K562 (cell line): ENCODE measurements around the gene DAPK2. TPM values are rescaled to one million over a fixed set of nuclear protein-coding genes. Genes with fewer than 3 reads are reported as not detected.
A peak's percentile ranks its signal among the peaks of the same experiment; 100 is the strongest.

Experiments
- ARNT ChIP-seq, 2 experiments: fragments of 450-650 bp; IDR thresholded peaks; 2 replicates each; pipeline ENCODE4 v1.6.1; 2016; ENCODE audit warnings: mild to moderate bottlenecking in 1 of 2
- DPF2 ChIP-seq: fragments of 450-650 bp; IDR thresholded peaks from 2 replicates; pipeline ENCODE4 v1.6.1; 2016
- EP400 ChIP-seq: fragments of 450-650 bp; IDR thresholded peaks from 2 replicates; pipeline ENCODE4 v1.6.1; 2017; ENCODE audit warnings: antibody characterized with exemption, mild to moderate bottlenecking, moderate library complexity
- ILF3 ChIP-seq: fragments of 450-650 bp; IDR thresholded peaks from 2 replicates; pipeline ENCODE4 v1.6.1; 2018; ENCODE audit warnings: antibody characterized with exemption, mild to moderate bottlenecking, moderate library complexity, borderline replicate concordance
- MAFF ChIP-seq: IDR thresholded peaks from 2 replicates; pipeline ENCODE4 v1.6.1; 2012; ENCODE audit warnings: low read length, improper control_type of control experiment
- MAFG ChIP-seq: fragments of 450-650 bp; conservative IDR thresholded peaks from 2 replicates; pipeline ENCODE4 v1.6.1; 2016; ENCODE audit warnings: missing genetic modification characterization, missing compliant biosample characterization
- RCOR1 ChIP-seq, 2 experiments: IDR thresholded peaks; 2 replicates each; pipeline ENCODE4 v1.6.1; 2012; ENCODE audit warnings: low read depth in 2 of 2, low read length in 2 of 2, borderline replicate concordance in 1 of 2, improper control_type of control experiment in 1 of 2
- SMARCA4 ChIP-seq: fragments of 450-650 bp; IDR thresholded peaks from 2 replicates; pipeline ENCODE4 v1.6.1; 2016
- TEAD4 ChIP-seq, 2 experiments: sonication (generic) in 1 of 2; formaldehyde crosslinking in 1 of 2; IDR thresholded peaks; 2 replicates each; pipeline versions ENCODE4 v1.6.1 to v1.8.0; 2012 to 2022; ENCODE audit warnings: borderline replicate concordance in 1 of 2, inconsistent platforms in 1 of 2, low read length in 1 of 2, mild to moderate bottlenecking in 1 of 2, missing genetic modification reagents in 1 of 2
- ZNF24 ChIP-seq: fragments of 450-650 bp; IDR thresholded peaks from 2 replicates; pipeline ENCODE4 v1.6.1; 2016
- polyA plus RNA-seq, 8 experiments: library from polyadenylated mRNA; depleted of rRNA in 4 of 8; stranded (reverse) in 5 of 8; unstranded in 3 of 8; fragments of >200 nt; fragmentation: Nextera tagmentation in 2 of 8; fragmentation: Illumina TruSeq in 1 of 8; extraction: Ambion mirVana in 2 of 8; extraction: Trizol in 1 of 8; gene quantifications; 2 replicates each; pipeline versions ENCODE4 v1.2.1 to v1.2.3, GENCODE V29; 2011 to 2014; ENCODE audit warnings: inconsistent platforms in 1 of 8, missing spikeins in 1 of 8
- total RNA-seq, 7 experiments: library from RNA; depleted of rRNA in 6 of 7; stranded (reverse); fragments of >200 nt in 6 of 7; fragmentation: Illumina TruSeq in 2 of 7; extraction: Trizol in 2 of 7; gene quantifications; 2 replicates each; pipeline versions ENCODE4 v1.2.1 to v1.2.3, GENCODE V29; 2011 to 2021; ENCODE audit warnings: low replicate concordance in 1 of 7
- TF ChIP-seq, protein P1 (sequence below): fragments of 450-650 bp; IDR thresholded peaks from 2 replicates; pipeline ENCODE4 v1.6.1; 2016; ENCODE audit warnings: mild to moderate bottlenecking, moderate library complexity
- TF ChIP-seq, protein P2 (sequence below), 2 experiments: fragments of 200-800 bp in 1 of 2; sonication (Bioruptor generic) in 1 of 2; sonication (generic) in 1 of 2; formaldehyde crosslinking in 1 of 2; IDR thresholded peaks in 1 of 2; conservative IDR thresholded peaks in 1 of 2; 2 replicates each; pipeline versions ENCODE4 v1.5.0 to v1.6.1; 2016 to 2020; ENCODE audit warnings: missing compliant biosample characterization in 1 of 2, missing genetic modification characterization in 1 of 2, missing genetic modification reagents in 1 of 2
- TF ChIP-seq, protein P3 (sequence below): sonication (generic); formaldehyde crosslinking; IDR thresholded peaks from 2 replicates; pipeline ENCODE4 v1.8.0; 2022; ENCODE audit warnings: missing genetic modification reagents, mild to moderate bottlenecking, borderline replicate concordance

DAPK2 gene
- total and polyA plus RNA-seq, 9 of the 15 experiments (the other 6 are each of a cell fraction or from before 2014, with no cell fraction given) = 0.14 to 5.2 (median 2.2) TPM

DNA sequence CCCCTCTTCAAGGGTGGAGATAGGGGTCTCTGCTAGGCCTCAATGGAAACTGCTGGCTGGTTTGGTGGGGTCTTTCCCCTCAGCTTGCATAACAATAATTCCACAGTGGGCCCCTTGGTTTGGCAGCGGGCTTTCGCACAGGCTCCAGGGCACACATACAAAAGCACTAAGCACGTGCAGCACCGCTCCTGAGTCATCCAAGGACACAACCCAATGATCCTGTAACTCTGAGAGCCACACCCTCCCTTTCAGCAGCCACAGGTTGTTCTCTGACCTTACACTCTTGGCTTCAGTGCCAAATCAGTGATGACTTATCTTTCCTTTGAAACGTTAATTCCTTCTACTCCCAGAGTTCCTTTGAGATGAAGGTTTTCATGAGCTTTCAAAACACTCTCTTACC is 41.7 kb downstream of the DAPK2 start (continued):
- TF ChIP-seq, protein P1, sequence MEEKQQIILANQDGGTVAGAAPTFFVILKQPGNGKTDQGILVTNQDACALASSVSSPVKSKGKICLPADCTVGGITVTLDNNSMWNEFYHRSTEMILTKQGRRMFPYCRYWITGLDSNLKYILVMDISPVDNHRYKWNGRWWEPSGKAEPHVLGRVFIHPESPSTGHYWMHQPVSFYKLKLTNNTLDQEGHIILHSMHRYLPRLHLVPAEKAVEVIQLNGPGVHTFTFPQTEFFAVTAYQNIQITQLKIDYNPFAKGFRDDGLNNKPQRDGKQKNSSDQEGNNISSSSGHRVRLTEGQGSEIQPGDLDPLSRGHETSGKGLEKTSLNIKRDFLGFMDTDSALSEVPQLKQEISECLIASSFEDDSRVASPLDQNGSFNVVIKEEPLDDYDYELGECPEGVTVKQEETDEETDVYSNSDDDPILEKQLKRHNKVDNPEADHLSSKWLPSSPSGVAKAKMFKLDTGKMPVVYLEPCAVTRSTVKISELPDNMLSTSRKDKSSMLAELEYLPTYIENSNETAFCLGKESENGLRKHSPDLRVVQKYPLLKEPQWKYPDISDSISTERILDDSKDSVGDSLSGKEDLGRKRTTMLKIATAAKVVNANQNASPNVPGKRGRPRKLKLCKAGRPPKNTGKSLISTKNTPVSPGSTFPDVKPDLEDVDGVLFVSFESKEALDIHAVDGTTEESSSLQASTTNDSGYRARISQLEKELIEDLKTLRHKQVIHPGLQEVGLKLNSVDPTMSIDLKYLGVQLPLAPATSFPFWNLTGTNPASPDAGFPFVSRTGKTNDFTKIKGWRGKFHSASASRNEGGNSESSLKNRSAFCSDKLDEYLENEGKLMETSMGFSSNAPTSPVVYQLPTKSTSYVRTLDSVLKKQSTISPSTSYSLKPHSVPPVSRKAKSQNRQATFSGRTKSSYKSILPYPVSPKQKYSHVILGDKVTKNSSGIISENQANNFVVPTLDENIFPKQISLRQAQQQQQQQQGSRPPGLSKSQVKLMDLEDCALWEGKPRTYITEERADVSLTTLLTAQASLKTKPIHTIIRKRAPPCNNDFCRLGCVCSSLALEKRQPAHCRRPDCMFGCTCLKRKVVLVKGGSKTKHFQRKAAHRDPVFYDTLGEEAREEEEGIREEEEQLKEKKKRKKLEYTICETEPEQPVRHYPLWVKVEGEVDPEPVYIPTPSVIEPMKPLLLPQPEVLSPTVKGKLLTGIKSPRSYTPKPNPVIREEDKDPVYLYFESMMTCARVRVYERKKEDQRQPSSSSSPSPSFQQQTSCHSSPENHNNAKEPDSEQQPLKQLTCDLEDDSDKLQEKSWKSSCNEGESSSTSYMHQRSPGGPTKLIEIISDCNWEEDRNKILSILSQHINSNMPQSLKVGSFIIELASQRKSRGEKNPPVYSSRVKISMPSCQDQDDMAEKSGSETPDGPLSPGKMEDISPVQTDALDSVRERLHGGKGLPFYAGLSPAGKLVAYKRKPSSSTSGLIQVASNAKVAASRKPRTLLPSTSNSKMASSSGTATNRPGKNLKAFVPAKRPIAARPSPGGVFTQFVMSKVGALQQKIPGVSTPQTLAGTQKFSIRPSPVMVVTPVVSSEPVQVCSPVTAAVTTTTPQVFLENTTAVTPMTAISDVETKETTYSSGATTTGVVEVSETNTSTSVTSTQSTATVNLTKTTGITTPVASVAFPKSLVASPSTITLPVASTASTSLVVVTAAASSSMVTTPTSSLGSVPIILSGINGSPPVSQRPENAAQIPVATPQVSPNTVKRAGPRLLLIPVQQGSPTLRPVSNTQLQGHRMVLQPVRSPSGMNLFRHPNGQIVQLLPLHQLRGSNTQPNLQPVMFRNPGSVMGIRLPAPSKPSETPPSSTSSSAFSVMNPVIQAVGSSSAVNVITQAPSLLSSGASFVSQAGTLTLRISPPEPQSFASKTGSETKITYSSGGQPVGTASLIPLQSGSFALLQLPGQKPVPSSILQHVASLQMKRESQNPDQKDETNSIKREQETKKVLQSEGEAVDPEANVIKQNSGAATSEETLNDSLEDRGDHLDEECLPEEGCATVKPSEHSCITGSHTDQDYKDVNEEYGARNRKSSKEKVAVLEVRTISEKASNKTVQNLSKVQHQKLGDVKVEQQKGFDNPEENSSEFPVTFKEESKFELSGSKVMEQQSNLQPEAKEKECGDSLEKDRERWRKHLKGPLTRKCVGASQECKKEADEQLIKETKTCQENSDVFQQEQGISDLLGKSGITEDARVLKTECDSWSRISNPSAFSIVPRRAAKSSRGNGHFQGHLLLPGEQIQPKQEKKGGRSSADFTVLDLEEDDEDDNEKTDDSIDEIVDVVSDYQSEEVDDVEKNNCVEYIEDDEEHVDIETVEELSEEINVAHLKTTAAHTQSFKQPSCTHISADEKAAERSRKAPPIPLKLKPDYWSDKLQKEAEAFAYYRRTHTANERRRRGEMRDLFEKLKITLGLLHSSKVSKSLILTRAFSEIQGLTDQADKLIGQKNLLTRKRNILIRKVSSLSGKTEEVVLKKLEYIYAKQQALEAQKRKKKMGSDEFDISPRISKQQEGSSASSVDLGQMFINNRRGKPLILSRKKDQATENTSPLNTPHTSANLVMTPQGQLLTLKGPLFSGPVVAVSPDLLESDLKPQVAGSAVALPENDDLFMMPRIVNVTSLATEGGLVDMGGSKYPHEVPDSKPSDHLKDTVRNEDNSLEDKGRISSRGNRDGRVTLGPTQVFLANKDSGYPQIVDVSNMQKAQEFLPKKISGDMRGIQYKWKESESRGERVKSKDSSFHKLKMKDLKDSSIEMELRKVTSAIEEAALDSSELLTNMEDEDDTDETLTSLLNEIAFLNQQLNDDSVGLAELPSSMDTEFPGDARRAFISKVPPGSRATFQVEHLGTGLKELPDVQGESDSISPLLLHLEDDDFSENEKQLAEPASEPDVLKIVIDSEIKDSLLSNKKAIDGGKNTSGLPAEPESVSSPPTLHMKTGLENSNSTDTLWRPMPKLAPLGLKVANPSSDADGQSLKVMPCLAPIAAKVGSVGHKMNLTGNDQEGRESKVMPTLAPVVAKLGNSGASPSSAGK = peak; percentile 81
- TF ChIP-seq ILF3 (no peak), MAFG (tag) (no peak; the same call in 1 of the 2 replicates), ZNF24 (no peak), EP400 (peak; percentile 3; the same call in 1 of the 2 replicates), RCOR1 (IDR thresholded peaks at IDR 0.05; ENCODE audit: borderline replicate concordance in 1 of 2, low read depth in 2 of 2, low read length in 2 of 2) (peak in 1 of 2 experiments; percentile 84; a peak in 2 of 4 replicates), ARNT (IDR thresholded peaks at IDR 0.05) (no peak), MAFF (0 out of 2 replicates have a peak, but pooled peaks have one; percentile 24), DPF2 (peak; percentile 44), SMARCA4 (peak; percentile 45; the same call in 1 of the 2 replicates), TEAD4 (IDR thresholded peaks at IDR 0.05; ENCODE audit: low read length) (no peak), TEAD4 (CRISPR knock-in tag; IDR thresholded peaks at IDR 0.05; ENCODE audit: borderline replicate concordance) (no peak)
- TF ChIP-seq, protein P2, sequence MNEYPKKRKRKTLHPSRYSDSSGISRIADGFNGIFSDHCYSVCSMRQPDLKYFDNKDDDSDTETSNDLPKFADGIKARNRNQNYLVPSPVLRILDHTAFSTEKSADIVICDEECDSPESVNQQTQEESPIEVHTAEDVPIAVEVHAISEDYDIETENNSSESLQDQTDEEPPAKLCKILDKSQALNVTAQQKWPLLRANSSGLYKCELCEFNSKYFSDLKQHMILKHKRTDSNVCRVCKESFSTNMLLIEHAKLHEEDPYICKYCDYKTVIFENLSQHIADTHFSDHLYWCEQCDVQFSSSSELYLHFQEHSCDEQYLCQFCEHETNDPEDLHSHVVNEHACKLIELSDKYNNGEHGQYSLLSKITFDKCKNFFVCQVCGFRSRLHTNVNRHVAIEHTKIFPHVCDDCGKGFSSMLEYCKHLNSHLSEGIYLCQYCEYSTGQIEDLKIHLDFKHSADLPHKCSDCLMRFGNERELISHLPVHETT (CRISPR knock-in tag; conservative IDR thresholded peaks at IDR 0.05 in 1 of 2, IDR thresholded peaks at IDR 0.05 in 1 of 2) = no peak
- TF ChIP-seq, protein P3, sequence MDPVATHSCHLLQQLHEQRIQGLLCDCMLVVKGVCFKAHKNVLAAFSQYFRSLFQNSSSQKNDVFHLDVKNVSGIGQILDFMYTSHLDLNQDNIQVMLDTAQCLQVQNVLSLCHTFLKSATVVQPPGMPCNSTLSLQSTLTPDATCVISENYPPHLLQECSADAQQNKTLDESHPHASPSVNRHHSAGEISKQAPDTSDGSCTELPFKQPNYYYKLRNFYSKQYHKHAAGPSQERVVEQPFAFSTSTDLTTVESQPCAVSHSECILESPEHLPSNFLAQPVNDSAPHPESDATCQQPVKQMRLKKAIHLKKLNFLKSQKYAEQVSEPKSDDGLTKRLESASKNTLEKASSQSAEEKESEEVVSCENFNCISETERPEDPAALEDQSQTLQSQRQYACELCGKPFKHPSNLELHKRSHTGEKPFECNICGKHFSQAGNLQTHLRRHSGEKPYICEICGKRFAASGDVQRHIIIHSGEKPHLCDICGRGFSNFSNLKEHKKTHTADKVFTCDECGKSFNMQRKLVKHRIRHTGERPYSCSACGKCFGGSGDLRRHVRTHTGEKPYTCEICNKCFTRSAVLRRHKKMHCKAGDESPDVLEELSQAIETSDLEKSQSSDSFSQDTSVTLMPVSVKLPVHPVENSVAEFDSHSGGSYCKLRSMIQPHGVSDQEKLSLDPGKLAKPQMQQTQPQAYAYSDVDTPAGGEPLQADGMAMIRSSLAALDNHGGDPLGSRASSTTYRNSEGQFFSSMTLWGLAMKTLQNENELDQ (CRISPR knock-in tag) = no peak
